ENCODE data around the gene SNRPA1.

DNA sequence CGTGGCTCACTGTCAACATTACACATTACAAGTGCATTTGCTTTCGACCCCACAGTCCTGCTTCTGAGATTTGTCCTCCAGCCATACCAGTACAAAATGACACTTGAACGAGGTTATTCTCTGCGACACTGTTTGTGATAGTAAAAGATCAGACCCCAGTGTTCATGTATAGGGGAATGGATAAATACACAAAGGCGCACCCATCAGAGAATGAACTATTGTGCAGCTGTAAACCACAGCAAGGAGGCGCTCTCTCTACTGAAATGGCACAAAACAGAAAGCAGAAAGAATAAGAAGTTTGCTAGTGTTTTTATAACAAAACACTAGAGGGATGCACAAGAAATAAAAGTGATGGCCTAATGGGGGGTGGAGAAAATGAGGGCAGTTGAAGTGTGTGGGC, 38.3 kb downstream of the SNRPA1 start:
- no peak for TF ChIP-seq EGR1 (IDR thresholded peaks at IDR 0.05)
- TF ChIP-seq YY1 (IDR thresholded peaks at IDR 0.05; ENCODE audit: low read depth) = no peak
- TF ChIP-seq, protein P1, sequence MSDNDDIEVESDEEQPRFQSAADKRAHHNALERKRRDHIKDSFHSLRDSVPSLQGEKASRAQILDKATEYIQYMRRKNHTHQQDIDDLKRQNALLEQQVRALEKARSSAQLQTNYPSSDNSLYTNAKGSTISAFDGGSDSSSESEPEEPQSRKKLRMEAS (IDR thresholded peaks at IDR 0.05) = no peak
- no peak for TF ChIP-seq CREB1 (IDR thresholded peaks at IDR 0.05; ENCODE audit: low read depth)
- TF ChIP-seq CEBPB (IDR thresholded peaks at IDR 0.05) = no peak
- TF ChIP-seq TAF1 (IDR thresholded peaks at IDR 0.05; ENCODE audit: low read depth) = no peak
- TF ChIP-seq, protein P2, sequence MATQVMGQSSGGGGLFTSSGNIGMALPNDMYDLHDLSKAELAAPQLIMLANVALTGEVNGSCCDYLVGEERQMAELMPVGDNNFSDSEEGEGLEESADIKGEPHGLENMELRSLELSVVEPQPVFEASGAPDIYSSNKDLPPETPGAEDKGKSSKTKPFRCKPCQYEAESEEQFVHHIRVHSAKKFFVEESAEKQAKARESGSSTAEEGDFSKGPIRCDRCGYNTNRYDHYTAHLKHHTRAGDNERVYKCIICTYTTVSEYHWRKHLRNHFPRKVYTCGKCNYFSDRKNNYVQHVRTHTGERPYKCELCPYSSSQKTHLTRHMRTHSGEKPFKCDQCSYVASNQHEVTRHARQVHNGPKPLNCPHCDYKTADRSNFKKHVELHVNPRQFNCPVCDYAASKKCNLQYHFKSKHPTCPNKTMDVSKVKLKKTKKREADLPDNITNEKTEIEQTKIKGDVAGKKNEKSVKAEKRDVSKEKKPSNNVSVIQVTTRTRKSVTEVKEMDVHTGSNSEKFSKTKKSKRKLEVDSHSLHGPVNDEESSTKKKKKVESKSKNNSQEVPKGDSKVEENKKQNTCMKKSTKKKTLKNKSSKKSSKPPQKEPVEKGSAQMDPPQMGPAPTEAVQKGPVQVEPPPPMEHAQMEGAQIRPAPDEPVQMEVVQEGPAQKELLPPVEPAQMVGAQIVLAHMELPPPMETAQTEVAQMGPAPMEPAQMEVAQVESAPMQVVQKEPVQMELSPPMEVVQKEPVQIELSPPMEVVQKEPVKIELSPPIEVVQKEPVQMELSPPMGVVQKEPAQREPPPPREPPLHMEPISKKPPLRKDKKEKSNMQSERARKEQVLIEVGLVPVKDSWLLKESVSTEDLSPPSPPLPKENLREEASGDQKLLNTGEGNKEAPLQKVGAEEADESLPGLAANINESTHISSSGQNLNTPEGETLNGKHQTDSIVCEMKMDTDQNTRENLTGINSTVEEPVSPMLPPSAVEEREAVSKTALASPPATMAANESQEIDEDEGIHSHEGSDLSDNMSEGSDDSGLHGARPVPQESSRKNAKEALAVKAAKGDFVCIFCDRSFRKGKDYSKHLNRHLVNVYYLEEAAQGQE (IDR thresholded peaks at IDR 0.05; ENCODE audit: low read depth) = no peak
- TF ChIP-seq EP300 (IDR thresholded peaks at IDR 0.05; ENCODE audit: borderline replicate concordance) = no peak
- TF ChIP-seq, protein P3, sequence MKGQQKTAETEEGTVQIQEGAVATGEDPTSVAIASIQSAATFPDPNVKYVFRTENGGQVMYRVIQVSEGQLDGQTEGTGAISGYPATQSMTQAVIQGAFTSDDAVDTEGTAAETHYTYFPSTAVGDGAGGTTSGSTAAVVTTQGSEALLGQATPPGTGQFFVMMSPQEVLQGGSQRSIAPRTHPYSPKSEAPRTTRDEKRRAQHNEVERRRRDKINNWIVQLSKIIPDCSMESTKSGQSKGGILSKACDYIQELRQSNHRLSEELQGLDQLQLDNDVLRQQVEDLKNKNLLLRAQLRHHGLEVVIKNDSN (IDR thresholded peaks at IDR 0.05) = no peak
- no peak for TF ChIP-seq TEAD4 (IDR thresholded peaks at IDR 0.05)

All from Ishikawa (cell line).